Measurements from ENCODE around the gene ALDH1L2.

The ALDH1L2 gene

GRCh38 chr12:104975587-104976343 is 108.5 kb downstream of the ALDH1L2 start:
- DNase-seq, result no peak

GRCh38 chr12:104974626-104975290 is 109.5 kb downstream of the ALDH1L2 start:
- DNase-seq, result no peak

GRCh38 chr12:104973250-104973649 is 111.0 kb downstream of the ALDH1L2 start:
- DNase-seq, result no peak

- DNase-seq, result no peak
Measured at GRCh38 chr12:104971306-104971705, 113.0 kb downstream of the ALDH1L2 start.

Data from NCI-H1105 treated with DMSO at 0.1 percent for 48 hours (cell line).